GM12873 (cell line): ENCODE results near the gene XXYLT1.

Experiments used
- CTCF ChIP-seq: IDR thresholded peaks from 2 replicates; pipeline ENCODE4 v1.5.1; 2012; ENCODE audit warnings: low read depth, mild to moderate bottlenecking, moderate library complexity, low read length, control low read depth; ENCODE audit not compliant: insufficient read depth; ENCODE audit errors: missing control alignments

The XXYLT1 gene

GRCh38 chr3:195072916-195073564, 197.9 kb downstream of the XXYLT1 start:
- no peak for TF ChIP-seq CTCF

- no peak for TF ChIP-seq CTCF
Measured at GRCh38 chr3:195071916-195072820, 198.8 kb downstream of the XXYLT1 start.

- TF ChIP-seq CTCF, result no peak
Measured at GRCh38 chr3:195071011-195071728, 199.8 kb downstream of the XXYLT1 start.

- TF ChIP-seq CTCF, result no peak
Measured at GRCh38 chr3:195070336-195070735, 200.6 kb downstream of the XXYLT1 start.

GRCh38 chr3:195069501-195070251, 201.3 kb downstream of the XXYLT1 start:
- TF ChIP-seq CTCF, result no peak

- TF ChIP-seq CTCF, result no peak
Measured at GRCh38 chr3:195068084-195069080, 202.6 kb downstream of the XXYLT1 start.
